Neural cell (in vitro differentiated cells): ENCODE measurements around the gene SFI1.

Source experiments
- CTCF ChIP-seq: fragments of 450-650 bp; IDR thresholded peaks from 2 replicates; pipeline ENCODE4 v1.5.1; 2014; ENCODE audit warnings: antibody characterized with exemption, mild to moderate bottlenecking, moderate library complexity; ENCODE audit not compliant: poor library complexity, severe bottlenecking
- EZH2 ChIP-seq: fragments of 200-600, 300-800 bp; shearing (Covaris generic), sonication (generic); IDR thresholded peaks from 2 replicates; pipeline ENCODE4 v1.6.1; 2014; ENCODE audit warnings: antibody characterized with exemption, low read length, borderline replicate concordance, mild to moderate bottlenecking; ENCODE audit not compliant: insufficient read depth, poor library complexity, severe bottlenecking
- POLR2AphosphoS5 ChIP-seq: IDR thresholded peaks from 2 replicates; pipeline ENCODE4 v1.6.1; 2012
- SMC3 ChIP-seq: fragments of 450-650 bp; conservative IDR thresholded peaks from 2 replicates; pipeline ENCODE4 v1.6.1; 2014; ENCODE audit warnings: antibody characterized with exemption, mild to moderate bottlenecking, moderate library complexity; ENCODE audit not compliant: poor library complexity
- TAF1 ChIP-seq: IDR thresholded peaks from 2 replicates; pipeline ENCODE4 v1.6.1; 2012; ENCODE audit warnings: low read depth
- TF ChIP-seq, protein P1 (sequence below): IDR thresholded peaks from 2 replicates; pipeline ENCODE4 v1.6.1; 2012; ENCODE audit warnings: borderline replicate concordance

DNA sequence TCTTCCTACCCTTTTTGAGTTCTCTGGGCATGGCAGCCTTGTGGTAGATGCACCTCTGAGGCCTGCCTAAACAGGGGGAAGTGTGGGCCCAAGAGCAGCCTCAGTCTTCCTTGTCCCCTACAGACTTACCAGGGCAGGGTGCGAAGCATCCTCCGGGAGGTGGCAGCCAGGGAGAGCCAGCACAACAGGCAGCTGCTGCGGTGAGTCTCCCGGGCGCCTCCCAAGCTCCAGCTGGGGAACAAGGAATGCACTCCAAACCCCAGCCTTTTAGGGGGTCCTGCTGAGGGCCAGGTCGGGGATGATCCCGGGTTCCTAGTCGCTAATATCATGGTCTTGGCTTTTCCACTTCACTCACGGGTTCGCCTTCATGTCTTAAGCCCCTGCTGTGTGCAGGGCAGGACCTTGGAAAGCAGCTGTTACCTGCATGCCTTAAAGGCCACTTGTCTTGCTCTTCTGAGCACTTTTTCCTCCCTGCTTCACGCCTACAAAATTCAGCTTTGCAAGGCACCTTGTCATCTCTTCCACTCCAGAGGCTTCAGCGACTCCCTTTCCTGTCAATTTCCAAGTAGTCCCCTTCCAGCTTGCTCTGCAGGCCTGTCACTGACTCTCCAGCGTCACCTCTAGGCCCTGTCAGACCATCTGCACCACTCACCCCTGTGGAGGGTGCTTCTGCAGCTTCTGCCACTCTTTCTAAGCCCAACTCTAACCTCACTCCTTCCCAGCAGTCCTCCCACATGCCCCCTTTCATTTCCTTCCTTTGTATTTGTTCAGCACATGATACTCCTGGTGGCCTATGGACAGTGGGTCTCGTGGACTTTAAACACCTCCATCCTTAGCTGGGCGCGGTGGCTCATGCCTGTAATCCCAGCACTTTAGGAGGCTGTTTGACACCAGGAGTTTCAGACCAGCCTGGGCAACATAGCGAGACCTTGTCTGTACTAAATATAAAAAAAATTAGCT, 108.7 kb downstream of the SFI1 start:
- TF ChIP-seq CTCF (no peak), SMC3 (no peak), POLR2AphosphoS5 (no peak), EZH2 (no peak), TAF1 (no peak)
- TF ChIP-seq, protein P1, sequence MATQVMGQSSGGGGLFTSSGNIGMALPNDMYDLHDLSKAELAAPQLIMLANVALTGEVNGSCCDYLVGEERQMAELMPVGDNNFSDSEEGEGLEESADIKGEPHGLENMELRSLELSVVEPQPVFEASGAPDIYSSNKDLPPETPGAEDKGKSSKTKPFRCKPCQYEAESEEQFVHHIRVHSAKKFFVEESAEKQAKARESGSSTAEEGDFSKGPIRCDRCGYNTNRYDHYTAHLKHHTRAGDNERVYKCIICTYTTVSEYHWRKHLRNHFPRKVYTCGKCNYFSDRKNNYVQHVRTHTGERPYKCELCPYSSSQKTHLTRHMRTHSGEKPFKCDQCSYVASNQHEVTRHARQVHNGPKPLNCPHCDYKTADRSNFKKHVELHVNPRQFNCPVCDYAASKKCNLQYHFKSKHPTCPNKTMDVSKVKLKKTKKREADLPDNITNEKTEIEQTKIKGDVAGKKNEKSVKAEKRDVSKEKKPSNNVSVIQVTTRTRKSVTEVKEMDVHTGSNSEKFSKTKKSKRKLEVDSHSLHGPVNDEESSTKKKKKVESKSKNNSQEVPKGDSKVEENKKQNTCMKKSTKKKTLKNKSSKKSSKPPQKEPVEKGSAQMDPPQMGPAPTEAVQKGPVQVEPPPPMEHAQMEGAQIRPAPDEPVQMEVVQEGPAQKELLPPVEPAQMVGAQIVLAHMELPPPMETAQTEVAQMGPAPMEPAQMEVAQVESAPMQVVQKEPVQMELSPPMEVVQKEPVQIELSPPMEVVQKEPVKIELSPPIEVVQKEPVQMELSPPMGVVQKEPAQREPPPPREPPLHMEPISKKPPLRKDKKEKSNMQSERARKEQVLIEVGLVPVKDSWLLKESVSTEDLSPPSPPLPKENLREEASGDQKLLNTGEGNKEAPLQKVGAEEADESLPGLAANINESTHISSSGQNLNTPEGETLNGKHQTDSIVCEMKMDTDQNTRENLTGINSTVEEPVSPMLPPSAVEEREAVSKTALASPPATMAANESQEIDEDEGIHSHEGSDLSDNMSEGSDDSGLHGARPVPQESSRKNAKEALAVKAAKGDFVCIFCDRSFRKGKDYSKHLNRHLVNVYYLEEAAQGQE = no peak
